CMK (cell line): ENCODE data around the gene MRPL48.
"Not testable (repeated sequence)": the region's sequence is repeated elsewhere in the genome, so short reads cannot be mapped to it uniquely, and the experiment has no call there.

Source experiments
- DNase-seq: peaks from one replicate; pipeline ENCODE4 v3.0.0-alpha.2; 2010; ENCODE audit warnings: low read depth

The MRPL48 gene

GRCh38 chr11:73779084-73779902 is 8.4 kb upstream of the MRPL48 start:
- peak; percentile 98 for DNase-seq

GRCh38 chr11:73781303-73781702 is 6.4 kb upstream of the MRPL48 start:
- DNase-seq, result no peak

- DNase-seq, result no peak
Observed at GRCh38 chr11:73783483-73784020, 4.1 kb upstream of the MRPL48 start.

- no peak for DNase-seq
Observed at GRCh38 chr11:73784080-73784634, 3.5 kb upstream of the MRPL48 start.

- DNase-seq, result no peak
Observed at GRCh38 chr11:73784734-73785133, 2.9 kb upstream of the MRPL48 start.

GRCh38 chr11:73785467-73785866 is 2.2 kb upstream of the MRPL48 start:
- DNase-seq, result not testable (repeated sequence)

GRCh38 chr11:73787051-73787642 is 527 bp upstream of the MRPL48 start:
- DNase-seq, result no peak

- no peak for DNase-seq
Observed at GRCh38 chr11:73789279-73789670, 1.6 kb downstream of the MRPL48 start.

GRCh38 chr11:73792584-73792983 is 4.9 kb downstream of the MRPL48 start:
- DNase-seq, result no peak

GRCh38 chr11:73795925-73796632 is 8.4 kb downstream of the MRPL48 start:
- no peak for DNase-seq

- DNase-seq, result no peak
Observed at GRCh38 chr11:73797457-73797856, 9.8 kb downstream of the MRPL48 start.

GRCh38 chr11:73800276-73800806 is 12.7 kb downstream of the MRPL48 start:
- no peak for DNase-seq

GRCh38 chr11:73801136-73801535 is 13.5 kb downstream of the MRPL48 start:
- no peak for DNase-seq

GRCh38 chr11:73804712-73805111 is 17.0 kb downstream of the MRPL48 start:
- no peak for DNase-seq

GRCh38 chr11:73808052-73808451 is 20.4 kb downstream of the MRPL48 start:
- DNase-seq, result no peak

GRCh38 chr11:73810637-73811036 is 23.0 kb downstream of the MRPL48 start:
- DNase-seq, result no peak

GRCh38 chr11:73812234-73812633 is 24.6 kb downstream of the MRPL48 start:
- no peak for DNase-seq

GRCh38 chr11:73814812-73815211 is 27.1 kb downstream of the MRPL48 start:
- DNase-seq, result no peak

GRCh38 chr11:73818846-73819245 is 31.2 kb downstream of the MRPL48 start:
- DNase-seq, result no peak

- no peak for DNase-seq
Observed at GRCh38 chr11:73830261-73830660, 42.6 kb downstream of the MRPL48 start.

- no peak for DNase-seq
Observed at GRCh38 chr11:73833067-73833466, 45.4 kb downstream of the MRPL48 start.

- no peak for DNase-seq
Observed at GRCh38 chr11:73838443-73839122, 50.9 kb downstream of the MRPL48 start.
